CD14-positive monocyte (primary cell): Measurements from ENCODE around the gene DRAP1. TPM values are rescaled to one million over a fixed set of nuclear protein-coding genes. Genes with fewer than 3 reads are reported as not detected.

Experiments
- DNase-seq, 3 donors: peaks; one replicate each; pipeline ENCODE4 v3.0.0-alpha.2; 2011 to 2022
- H2AFZ ChIP-seq: 2 replicates; pipeline ENCODE4 v1.6.0; 2012; ENCODE audit warnings: mild to moderate bottlenecking, low read depth, low read length, inconsistent platforms; ENCODE audit not compliant: insufficient read depth, poor library complexity, severe bottlenecking
- H3K27ac ChIP-seq, 2 donors: 1 replicate in 1 of 2; 2 replicates in 1 of 2; pipeline ENCODE4 v1.5.1; 2012 to 2013; ENCODE audit warnings: low read length in 2 of 2, control low read depth in 1 of 2, inconsistent platforms in 1 of 2, low read depth in 1 of 2, mild to moderate bottlenecking in 1 of 2
- H3K27me3 ChIP-seq, 2 donors: one replicate each; pipeline versions ENCODE4 v1.6.0 to v1.6.1; 2011 to 2013; ENCODE audit warnings: low read length in 2 of 2; ENCODE audit not compliant: control insufficient read depth in 2 of 2, insufficient read depth in 2 of 2
- H3K36me3 ChIP-seq, 2 donors: replicated peaks in 1 of 2; 1 replicate in 1 of 2; 2 replicates in 1 of 2; pipeline versions ENCODE4 v1.5.1 to v1.6.1; 2012 to 2013; ENCODE audit warnings: low read length in 2 of 2, control low read depth in 1 of 2, inconsistent platforms in 1 of 2, mild to moderate bottlenecking in 1 of 2; ENCODE audit not compliant: insufficient read depth in 2 of 2, control insufficient read depth in 1 of 2
- H3K4me1 ChIP-seq, 2 donors: 1 replicate in 1 of 2; 2 replicates in 1 of 2; pipeline versions ENCODE4 v1.5.1 to v1.6.1; 2012 to 2013; ENCODE audit warnings: low read length in 2 of 2, control low read depth in 1 of 2, inconsistent platforms in 1 of 2, mild to moderate bottlenecking in 1 of 2, moderate library complexity in 1 of 2; ENCODE audit not compliant: insufficient read depth in 2 of 2, control insufficient read depth in 1 of 2
- H3K4me2 ChIP-seq: replicated peaks from 2 replicates; pipeline ENCODE3; 2012; ENCODE audit warnings: low read length, moderate library complexity, mild to moderate bottlenecking; ENCODE audit not compliant: poor library complexity, severe bottlenecking; ENCODE audit errors: extremely low read depth
- H3K4me3 ChIP-seq, 3 experiments: fragments of 200-600 bp in 1 of 3; sonication (generic) in 1 of 3; replicated peaks in 1 of 3; 1 replicate in 2 of 3; 2 replicates in 1 of 3; pipeline ENCODE4 v1.5.1; 2011 to 2013; ENCODE audit warnings: low read length in 3 of 3, mild to moderate bottlenecking in 3 of 3, control low read depth in 2 of 3, low read depth in 2 of 3, inconsistent platforms in 1 of 3, moderate library complexity in 1 of 3
- H3K79me2 ChIP-seq: 2 replicates; pipeline ENCODE4 v1.6.0; 2012; ENCODE audit warnings: mild to moderate bottlenecking, control low read depth, inconsistent platforms, low read length, moderate library complexity; ENCODE audit not compliant: insufficient read depth
- H3K9ac ChIP-seq: 2 replicates; pipeline ENCODE4 v1.6.0; 2017; ENCODE audit warnings: low read length, mild to moderate bottlenecking; ENCODE audit not compliant: insufficient read depth, poor library complexity, severe bottlenecking
- H3K9me3 ChIP-seq, 2 donors: replicated peaks in 1 of 2; 1 replicate in 1 of 2; 2 replicates in 1 of 2; pipeline versions ENCODE4 v1.5.1 to v1.6.1; 2012 to 2013; ENCODE audit warnings: low read length in 2 of 2, control low read depth in 1 of 2; ENCODE audit not compliant: control insufficient read depth in 1 of 2, insufficient read depth in 1 of 2
- H4K20me1 ChIP-seq: 2 replicates; pipeline ENCODE4 v1.6.0; 2012; ENCODE audit warnings: mild to moderate bottlenecking, low read length, control low read depth, moderate library complexity; ENCODE audit not compliant: insufficient read depth
- H3K27ac Mint-ChIP-seq, 7 donors: one replicate each; pipeline ENCODE4 v1.8.0; 2020; ENCODE audit warnings: mild to moderate bottlenecking in 7 of 7, mixed read lengths in 7 of 7, moderate library complexity in 6 of 7, inconsistent platforms in 2 of 7
- H3K27me3 Mint-ChIP-seq, 3 donors: one replicate each; pipeline ENCODE4 v1.8.0; 2021 to 2022; ENCODE audit warnings: low read depth in 3 of 3, mild to moderate bottlenecking in 3 of 3, mixed read lengths in 3 of 3, moderate library complexity in 3 of 3, inconsistent platforms in 1 of 3
- H3K36me3 Mint-ChIP-seq, 2 donors: one replicate each; pipeline ENCODE4 v1.8.0; 2020; ENCODE audit warnings: mixed read lengths in 2 of 2, inconsistent platforms in 1 of 2, mild to moderate bottlenecking in 1 of 2
- H3K4me1 Mint-ChIP-seq: one replicate; pipeline ENCODE4 v1.8.0; 2020; ENCODE audit warnings: mild to moderate bottlenecking, mixed read lengths
- H3K4me3 Mint-ChIP-seq, 2 donors: one replicate each; pipeline ENCODE4 v1.8.0; 2020; ENCODE audit warnings: mild to moderate bottlenecking in 2 of 2, mixed read lengths in 2 of 2, moderate library complexity in 1 of 2
- H3K9me3 Mint-ChIP-seq, 7 donors: one replicate each; pipeline ENCODE4 v1.8.0; 2020 to 2022; ENCODE audit warnings: mixed read lengths in 7 of 7, mild to moderate bottlenecking in 6 of 7, moderate library complexity in 6 of 7, inconsistent platforms in 2 of 7
- WGBS: methylation state at CpG from one replicate; pipeline ENCODE4 v1.1.5; 2013; ENCODE audit warnings: missing lambda C conversion rate; ENCODE audit not compliant: insufficient coverage; 5-methylcytosine and 5-hydroxymethylcytosine counted together
- intact Hi-C, 2 donors: fragments of 100-400 bp; cut with micrococcal nuclease; formaldehyde crosslinking; loops; one replicate each; pipeline versions ENCODE4 v1.15.0 to v1.15.1; 2023
- polyA plus RNA-seq, 3 donors: library from polyadenylated mRNA; depleted of rRNA in 1 of 3; unstranded in 2 of 3; stranded (reverse) in 1 of 3; fragments of 300-500 nt in 2 of 3; fragments of >200 nt in 1 of 3; fragmentation: Illumina TruSeq in 2 of 3; gene quantifications; 1 replicate in 2 of 3; 2 replicates in 1 of 3; pipeline ENCODE4 v1.2.3, GENCODE V29; 2012 to 2021
- TF ChIP-seq, protein P1 (sequence below): fragments of 200-600 bp; IDR thresholded peaks from one replicate; pipeline ENCODE4 v1.8.0; 2022; ENCODE audit warnings: antibody characterized with exemption, mild to moderate bottlenecking

The DRAP1 gene
- polyA plus RNA-seq, 3 donors: 68.3 to 97.2 (median 72.1) TPM

DNA sequence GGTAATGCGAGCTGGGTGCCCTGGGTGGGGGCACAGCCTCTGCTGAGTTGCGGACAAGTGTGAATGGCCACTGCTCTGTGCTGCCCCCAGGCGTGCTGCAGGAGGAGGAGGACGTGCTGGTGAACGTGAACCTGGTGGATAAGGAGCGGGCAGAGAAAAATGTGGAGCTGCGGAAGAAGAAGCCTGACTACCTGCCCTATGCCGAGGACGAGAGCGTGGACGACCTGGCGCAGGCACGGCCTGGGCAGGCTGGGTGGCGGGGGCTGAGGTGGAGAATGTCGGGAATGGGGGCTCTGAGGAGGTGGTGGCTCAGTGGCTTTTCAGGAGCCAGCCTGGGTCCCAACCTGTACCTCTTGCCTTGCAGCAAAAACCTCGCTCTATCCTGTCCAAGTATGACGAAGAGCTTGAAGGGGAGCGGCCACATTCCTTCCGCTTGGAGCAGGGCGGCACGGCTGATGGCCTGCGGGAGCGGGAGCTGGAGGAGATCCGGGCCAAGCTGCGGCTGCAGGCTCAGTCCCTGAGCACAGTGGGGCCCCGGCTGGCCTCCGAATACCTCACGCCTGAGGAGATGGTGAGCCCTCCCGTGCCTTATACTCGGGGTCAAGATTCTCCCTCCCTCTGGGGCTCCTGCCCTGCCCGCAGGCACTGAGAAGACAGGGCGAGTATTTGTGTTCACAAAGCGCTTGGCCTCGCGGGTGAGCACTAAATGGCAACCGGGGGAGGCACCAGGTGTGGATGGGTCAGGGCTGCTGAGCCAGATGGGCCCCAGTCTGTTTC is 46.9 kb downstream of the DRAP1 start:
- Mint-ChIP-seq H3K27ac (peak overlapping the region in 3 of 7 donors; percentile 1 to 87 (median 51)), H3K4me1 (peaks cover 28% of the 10 kb centered on the region), H3K4me3 (no peak overlapping the region), H3K27me3 (no peaks in the 10 kb centered on the region), H3K9me3 (no peaks in the 10 kb centered on the region), H3K36me3 (peaks cover 71 to 76% of the 10 kb centered on the region in 2 donors)
- Histone ChIP-seq H3K4me2 (no peak overlapping the region), H4K20me1 (peaks cover 22% of the 10 kb centered on the region), H3K4me3 (no peak overlapping the region), H3K9ac (no peak overlapping the region), H2AFZ (no peak overlapping the region), H3K27me3 (no peaks in the 10 kb centered on the region), H3K9me3 (no peaks in the 10 kb centered on the region), H3K4me1 (peaks cover 19 to 27% of the 10 kb centered on the region in 2 donors), H3K27ac (no peak overlapping the region), H3K36me3 (peaks cover 66 to 72% of the 10 kb centered on the region in 2 donors), H3K79me2 (peaks cover 35% of the 10 kb centered on the region)
- TF ChIP-seq, protein P1, sequence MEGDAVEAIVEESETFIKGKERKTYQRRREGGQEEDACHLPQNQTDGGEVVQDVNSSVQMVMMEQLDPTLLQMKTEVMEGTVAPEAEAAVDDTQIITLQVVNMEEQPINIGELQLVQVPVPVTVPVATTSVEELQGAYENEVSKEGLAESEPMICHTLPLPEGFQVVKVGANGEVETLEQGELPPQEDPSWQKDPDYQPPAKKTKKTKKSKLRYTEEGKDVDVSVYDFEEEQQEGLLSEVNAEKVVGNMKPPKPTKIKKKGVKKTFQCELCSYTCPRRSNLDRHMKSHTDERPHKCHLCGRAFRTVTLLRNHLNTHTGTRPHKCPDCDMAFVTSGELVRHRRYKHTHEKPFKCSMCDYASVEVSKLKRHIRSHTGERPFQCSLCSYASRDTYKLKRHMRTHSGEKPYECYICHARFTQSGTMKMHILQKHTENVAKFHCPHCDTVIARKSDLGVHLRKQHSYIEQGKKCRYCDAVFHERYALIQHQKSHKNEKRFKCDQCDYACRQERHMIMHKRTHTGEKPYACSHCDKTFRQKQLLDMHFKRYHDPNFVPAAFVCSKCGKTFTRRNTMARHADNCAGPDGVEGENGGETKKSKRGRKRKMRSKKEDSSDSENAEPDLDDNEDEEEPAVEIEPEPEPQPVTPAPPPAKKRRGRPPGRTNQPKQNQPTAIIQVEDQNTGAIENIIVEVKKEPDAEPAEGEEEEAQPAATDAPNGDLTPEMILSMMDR: no peak
- DNase-seq: no peak
- whole genome bisulfite sequencing: 99% methylated on average over 34 of the region's 36 CpGs
- intact Hi-C loops: no loop called here

GRCh38 chr11:65967329-65967934 is 48.2 kb downstream of the DRAP1 start:
- peaks cover 15 to 23% of the 10 kb centered on the region in 2 donors for H3K4me1 ChIP-seq
- no peaks in the 10 kb centered on the region for H3K27me3 ChIP-seq
- H3K36me3 ChIP-seq: peaks cover 70 to 80% of the 10 kb centered on the region in 2 donors
- H4K20me1 ChIP-seq: peaks cover 28% of the 10 kb centered on the region
- H3K9me3 ChIP-seq: no peaks in the 10 kb centered on the region
- H3K4me2 ChIP-seq: no peak overlapping the region
- H3K9ac ChIP-seq: no peak overlapping the region
- no peak overlapping the region for H2AFZ ChIP-seq
- H3K4me1 Mint-ChIP-seq: peaks cover 24% of the 10 kb centered on the region
- intact Hi-C loops: no loop called here
- H3K4me3 Mint-ChIP-seq: no peak overlapping the region
- no peak for DNase-seq
- no peak overlapping the region for H3K27ac ChIP-seq
- TF ChIP-seq, protein P1: no peak
- 97% methylated on average over 24 of the region's 30 CpGs for WGBS
- H3K9me3 Mint-ChIP-seq: no peaks in the 10 kb centered on the region
- H3K27ac Mint-ChIP-seq: peak overlapping the region in 1 of 7 donors; percentile 5
- H3K36me3 Mint-ChIP-seq: peaks cover 78 to 84% of the 10 kb centered on the region in 2 donors
- no peak overlapping the region for H3K4me3 ChIP-seq
- H3K27me3 Mint-ChIP-seq: no peaks in the 10 kb centered on the region
- peaks cover 26% of the 10 kb centered on the region for H3K79me2 ChIP-seq
